Stimulated activated CD8-positive, alpha-beta memory T cell treated with anti-CD3 and anti-CD28 coated beads, Interleukin-15, amount 100 ng/mL, for 24 hours (primary cell): ENCODE data around the gene MAP3K3.
A peak's percentile ranks its signal among the peaks of the same experiment; 100 is the strongest.

Source experiments
- DNase-seq: peaks from one replicate; pipeline ENCODE4 v3.0.0-alpha.2; 2020; ENCODE audit warnings: low read depth

MAP3K3 gene

DNA sequence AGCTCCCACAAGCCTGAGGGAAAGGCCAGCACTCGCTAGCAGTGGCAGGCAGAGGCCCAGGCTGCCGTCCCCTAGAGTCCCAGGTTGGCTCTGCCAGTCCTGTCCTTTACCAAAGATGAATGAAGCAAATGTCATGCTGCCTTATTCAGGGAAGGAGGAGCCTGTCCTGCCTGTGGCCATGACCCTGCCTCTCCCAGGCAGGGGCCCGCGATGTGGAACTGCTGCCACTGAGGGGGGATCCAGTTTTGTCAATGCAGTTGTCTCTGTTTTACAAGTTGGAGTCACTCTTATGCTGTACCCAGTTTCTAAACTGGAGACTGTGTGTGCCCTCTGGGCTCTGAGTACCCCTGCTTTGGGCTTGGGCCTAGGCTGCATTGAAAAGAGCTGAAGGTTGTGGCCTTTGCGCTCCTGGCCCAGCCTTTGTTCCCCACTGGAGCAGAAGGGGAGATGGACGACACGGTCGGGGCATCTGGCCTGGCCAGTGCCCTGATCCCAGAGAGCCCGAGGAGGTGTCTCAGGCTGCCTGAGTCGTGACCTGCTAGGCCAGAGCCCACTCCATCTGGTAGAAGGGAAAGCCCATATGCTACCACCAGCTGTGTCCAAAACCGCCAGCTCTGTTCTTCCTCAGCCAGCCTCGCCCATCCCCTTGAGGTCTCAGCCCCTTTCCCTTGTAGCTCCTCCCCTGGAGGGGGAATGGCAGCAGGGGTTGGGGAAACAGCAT, 72.2 kb downstream of the MAP3K3 start:
- DNase-seq = no peak

DNA sequence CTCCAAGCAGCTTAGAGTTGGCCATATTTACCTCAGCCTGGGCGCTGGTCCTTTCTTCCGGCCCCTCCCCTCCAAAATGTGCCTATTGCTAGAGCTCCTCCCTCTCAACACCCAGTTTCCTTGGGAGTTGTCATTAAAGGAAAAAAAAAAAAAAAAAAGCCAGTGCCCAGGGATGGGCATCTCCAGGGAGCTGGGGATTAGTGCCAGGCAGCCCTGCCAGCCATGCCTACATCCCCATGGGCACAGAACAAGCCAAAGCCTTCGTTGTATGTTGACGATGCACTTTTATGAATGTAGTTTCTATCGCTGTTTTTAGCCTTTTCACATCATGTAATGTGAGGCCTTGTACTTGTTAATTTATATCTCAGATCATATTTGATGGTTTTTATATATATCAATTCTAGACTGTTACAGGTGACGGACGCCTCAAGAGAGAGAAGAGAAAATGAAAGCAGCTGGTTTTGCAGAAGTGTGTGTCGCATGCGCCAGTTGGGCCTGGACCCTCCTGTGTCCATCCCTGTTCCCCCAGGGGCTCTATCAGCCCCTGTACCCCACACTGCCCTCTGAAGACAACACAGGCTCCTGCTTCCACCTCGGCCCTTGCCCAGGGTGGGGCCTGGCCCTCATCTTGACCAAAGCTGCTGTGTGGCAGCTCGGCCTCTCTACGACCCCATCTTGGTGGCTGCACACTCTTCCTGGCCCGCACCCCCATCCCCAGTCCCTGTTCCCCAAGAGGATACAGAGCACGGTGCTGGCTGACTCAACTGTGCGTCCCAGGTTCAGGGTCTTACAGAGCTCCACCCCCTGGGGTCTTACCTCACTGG, 72.9 kb downstream of the MAP3K3 start:
- DNase-seq = no peak

DNA sequence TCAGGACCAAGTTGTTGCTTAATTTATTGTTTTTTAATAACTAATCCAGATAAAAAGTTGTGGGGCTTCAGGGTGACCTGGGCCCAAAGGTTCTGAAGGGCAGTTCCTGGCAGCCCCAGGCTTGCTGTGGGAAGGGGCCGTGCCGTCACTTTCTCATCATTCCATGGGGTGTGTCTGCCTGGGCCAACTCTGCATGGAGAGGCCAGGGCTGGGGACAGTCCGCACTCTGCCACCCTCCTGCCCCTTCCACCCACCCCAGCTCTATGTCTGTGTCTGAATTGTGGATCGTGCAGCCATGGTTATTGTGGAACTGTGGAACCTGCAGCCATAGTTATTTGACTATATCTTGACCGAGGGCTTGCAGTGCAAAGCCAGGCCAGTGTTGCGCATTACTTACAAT, 73.7 kb downstream of the MAP3K3 start:
- no peak for DNase-seq

- DNase-seq = no peak
These were observed 74.3 kb downstream of the MAP3K3 start for GRCh38 chr17:63696381-63696961.

DNA sequence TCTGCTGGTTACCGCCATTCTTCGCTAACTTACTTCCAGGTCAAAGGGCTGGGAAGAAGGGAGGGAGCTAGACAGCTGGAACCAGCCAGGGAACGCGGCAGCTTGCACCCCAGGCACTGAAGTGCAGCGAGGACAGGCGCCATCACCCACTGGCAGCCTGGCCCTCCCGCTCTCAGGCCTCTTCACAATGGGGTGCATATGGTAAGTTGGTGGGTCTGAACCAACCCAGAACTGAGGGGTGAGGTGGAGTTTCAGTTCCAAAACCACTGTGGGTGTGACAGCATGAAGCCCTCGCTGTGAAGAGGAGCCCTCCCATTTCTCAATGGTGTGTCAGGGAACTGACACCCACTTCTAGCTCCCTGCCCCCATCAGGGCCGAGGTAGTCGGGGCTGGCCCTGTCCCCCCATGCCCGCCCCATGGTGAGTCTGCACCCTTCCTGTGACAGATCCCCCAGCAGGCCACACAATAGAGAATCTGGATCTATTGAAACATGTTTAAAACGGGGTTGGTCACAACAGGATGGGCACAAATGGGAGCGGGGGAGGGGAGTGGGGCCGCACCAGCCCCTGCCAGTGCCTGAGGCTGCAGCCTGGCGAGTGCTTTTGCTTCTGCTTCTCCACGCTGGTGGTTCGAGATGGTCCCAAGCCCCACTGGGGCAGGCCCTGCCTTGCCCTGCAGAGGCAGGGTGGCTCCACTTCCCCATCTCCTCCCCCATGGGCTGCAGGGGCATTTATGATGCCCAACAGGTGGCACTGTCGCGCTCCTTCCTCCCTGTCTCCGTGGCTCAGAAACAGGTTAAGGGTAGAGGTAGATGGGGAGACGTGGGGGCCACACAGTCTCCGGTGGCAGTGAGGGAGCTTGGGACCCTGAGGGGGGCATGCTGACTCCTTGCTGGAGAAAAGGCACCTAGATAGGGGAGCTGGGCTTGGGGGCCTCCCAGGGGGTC, 75.4 kb downstream of the MAP3K3 start:
- peak; percentile 39 for DNase-seq

- no peak for DNase-seq
These were observed 76.2 kb downstream of the MAP3K3 start for GRCh38 chr17:63698381-63698885.

DNA sequence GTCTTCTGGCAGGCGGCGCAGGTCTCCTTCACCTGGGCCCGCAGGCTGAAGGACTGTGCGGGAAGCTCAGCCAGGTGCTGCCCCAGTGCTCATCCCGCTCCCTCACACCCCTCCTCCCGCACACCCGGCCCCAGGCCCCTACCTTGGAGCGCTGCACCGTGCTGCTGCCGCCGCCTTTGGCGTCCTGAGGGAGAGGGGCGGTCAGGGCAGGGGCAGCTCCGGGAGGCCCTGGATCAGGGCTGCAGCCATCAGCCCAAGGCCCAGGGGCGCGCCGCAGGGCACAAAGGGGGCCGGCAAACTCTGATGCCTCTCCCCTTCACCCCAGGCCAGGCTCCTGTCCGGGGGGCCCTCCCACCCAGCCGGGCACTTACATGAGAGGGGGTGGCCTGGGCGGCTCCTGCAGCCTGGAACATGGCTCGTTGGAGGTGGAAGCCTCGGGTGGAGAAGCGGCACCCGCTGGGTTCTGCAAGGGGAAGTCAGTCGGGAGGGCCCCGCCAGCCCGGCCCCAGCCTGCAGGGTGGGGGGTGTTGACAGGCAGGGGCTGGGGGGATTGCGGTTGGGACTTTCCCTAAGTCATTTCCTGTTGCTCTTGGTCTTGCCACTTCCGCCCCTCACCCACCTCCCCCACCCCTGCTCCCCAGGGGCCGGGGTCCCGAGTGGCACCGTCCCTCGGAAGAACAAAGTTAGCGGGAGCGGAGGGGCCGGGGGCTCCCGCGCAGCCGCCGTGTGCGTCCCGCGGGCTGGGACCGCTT, 76.8 kb downstream of the MAP3K3 start:
- DNase-seq = peak; percentile 58

DNA sequence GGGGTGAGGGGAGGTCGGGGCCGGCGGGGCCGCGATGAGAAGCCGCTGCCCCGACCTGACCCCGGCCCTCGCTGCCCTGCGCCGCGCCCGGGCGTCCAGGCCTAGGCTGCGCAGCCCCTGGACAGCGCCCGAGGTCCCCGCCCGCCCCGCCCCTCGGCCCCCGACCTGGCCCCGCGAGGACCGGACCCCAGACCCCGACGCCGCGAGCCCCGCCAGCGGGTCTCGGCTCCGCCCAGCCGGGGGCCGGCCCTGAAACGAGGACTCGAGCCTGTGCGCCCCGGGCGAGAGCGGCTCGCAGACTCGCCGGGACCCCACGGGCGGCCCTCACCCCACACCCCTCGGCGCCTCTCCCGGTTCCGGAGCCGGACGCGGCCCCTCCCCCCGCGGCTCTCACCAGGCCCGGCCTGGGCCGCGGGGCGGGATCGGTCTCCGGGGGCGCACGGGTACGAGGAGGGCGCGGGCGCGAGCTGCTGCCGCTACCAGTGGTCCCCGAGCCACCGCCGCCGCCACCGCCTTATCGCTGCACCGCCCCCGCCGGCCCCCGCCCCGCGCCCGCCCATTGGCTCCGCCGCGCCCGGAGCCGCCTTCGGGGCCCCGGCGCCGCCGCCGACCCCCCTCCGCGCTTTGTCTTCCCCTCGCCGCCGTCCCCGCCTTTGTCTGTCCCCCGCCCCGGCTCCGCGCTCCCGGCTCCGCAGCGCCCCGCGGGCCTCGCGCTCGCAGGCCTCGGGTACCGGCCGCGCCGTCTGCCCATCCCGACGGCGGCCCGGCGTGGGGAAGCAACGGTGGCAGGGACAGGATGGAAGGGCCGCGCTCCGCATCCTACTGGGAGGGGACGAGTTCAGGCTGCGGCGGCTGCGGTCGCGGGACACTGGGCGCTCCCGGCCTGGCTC, 77.7 kb downstream of the MAP3K3 start, which contains the start of gene LIMD2:
LIMD2 (minus strand) TSS at position 488 of the 890 bp plus-strand sequence. CDS start 827 bp downstream, outside the sequence.
- peak; percentile 71 for DNase-seq

DNA sequence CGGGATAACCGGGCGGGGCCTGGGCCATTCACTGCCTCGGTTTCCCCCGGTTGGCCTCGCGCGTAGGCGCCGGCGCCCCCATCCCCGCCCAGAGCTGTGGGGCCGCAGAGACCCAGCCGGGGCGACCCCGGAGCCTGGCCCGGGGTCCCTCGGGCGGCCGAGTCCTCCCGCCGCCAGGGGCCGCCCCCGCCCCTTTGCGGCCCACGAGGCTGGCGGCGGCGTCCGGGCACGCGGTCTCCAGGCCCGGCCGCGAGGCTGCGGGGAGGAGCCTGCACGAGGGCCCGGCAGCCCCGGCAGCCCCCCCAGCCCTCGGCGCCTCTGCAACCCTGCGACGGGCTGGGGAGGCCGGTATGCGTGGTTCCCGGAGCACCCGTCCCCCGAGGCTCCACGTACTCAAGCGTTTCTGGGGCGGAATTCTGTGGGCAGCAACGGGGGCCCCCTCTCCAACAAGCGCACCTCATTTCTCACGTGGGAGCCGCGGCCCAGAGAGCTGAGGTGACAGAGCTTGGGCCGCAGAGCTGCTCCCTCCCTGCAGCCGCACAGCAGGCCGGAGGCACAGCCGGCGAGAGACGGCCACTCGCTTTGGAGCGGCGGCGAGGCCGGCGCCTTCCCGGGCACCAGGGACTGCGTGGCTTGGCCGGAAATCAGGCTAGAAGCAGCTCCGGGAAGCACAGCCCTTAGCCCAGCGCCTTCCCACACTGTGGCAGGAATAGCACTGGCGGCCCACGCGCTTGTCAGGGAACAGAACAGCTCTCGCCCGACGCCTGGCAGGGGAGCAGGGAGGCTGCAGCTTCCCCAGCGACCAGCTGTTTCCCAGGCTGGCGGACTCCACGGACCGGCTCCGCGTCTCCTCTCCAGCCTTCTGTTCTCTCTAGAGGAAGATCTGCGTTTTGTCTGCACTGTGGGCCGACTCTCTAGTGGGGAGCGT, 78.6 kb downstream of the MAP3K3 start:
- peak; percentile 29 for DNase-seq

GRCh38 chr17:63701456-63701820, 79.2 kb downstream of the MAP3K3 start:
- no peak for DNase-seq

DNA sequence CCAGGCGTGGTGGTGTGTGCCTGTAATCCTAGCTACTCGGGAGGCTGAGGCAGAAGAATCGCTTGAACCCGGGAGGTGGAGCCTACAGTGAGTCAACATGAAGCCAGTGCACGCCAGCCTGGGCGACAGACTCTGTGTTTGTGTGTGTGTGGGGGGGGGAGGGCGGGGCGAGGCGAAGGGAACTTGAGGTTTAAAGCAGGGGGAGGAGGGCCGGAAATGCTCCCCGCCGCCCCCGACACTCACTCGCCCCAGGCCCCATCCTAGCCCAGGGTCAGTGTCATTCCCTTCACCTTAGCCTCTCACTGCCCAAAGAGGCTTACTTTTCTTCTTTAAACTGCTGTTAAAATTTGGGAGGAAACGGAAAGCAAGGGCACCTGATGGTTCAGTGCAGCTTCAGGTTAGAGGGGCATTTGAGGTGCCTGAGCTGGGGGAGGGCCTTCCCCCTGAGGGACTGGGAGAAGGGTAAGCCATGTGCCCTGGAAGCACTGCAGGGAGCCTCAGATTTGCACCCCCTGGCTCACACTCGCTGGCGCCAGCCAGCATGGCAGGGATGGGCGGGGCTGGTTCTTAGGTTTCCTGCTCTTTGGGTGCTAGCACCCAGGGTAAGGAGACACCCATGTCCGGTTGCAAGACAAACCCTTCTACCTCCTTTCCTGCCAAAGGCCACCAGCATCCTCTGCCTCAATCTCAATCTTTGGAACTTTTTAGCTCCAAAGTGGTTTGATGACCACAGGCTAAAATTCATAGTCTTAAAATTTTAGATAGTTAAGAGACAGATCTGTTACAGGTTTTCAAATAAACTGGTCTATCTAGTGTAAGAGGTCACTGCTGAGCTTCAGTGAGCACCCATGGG, 79.9 kb downstream of the MAP3K3 start:
- peak; percentile 31 for DNase-seq

DNA sequence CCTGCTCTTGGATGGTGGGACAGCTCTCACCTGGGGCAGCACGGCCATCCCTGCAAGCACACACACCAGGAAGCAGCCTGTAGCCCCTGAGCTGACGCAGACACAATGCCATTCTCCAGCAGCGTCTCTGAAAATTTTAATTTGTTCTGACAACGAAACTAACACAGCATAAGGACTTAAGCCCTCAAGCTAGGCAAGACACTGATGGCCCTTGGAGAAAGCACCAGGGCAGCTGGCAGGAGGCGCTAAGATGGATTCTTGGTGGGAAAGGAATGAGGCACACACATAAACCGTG, 80.5 kb downstream of the MAP3K3 start:
- no peak for DNase-seq

- no peak for DNase-seq
These were observed 80.8 kb downstream of the MAP3K3 start for GRCh38 chr17:63703029-63703428.

DNA sequence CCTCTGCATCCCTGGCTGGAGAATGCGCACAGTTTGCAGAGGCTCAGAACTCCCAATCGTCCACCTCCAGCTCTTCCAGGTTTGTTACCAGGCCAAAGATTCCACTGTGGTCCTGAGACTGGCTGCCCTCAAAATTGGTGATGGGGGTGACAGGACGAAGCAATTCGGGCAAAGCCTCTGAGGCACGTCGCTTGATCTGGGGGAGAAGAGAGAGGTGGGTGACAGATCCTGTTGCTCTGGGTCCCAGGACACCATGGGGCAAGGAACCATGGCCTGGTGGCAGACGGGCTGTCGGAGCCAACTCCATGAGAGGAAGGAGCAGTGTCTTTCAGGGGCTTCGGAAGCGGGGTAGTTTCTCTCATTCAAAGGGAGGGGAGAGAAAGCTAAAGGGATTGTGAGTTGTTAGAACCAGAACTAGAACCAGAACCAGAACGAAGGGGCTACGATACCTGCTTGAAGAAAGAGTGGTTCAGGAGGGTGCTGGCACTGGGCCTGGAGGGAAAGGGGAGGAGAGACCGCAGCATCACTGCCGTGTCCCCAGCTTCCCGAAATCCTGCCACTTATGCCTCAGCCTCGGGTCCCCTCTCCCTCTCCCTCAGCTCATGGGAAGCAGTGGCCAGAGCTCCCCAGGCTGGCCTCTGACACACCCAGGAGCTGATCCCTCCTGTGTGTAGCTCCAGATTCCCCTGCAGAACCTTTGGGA, 81.5 kb downstream of the MAP3K3 start:
- DNase-seq = no peak

DNA sequence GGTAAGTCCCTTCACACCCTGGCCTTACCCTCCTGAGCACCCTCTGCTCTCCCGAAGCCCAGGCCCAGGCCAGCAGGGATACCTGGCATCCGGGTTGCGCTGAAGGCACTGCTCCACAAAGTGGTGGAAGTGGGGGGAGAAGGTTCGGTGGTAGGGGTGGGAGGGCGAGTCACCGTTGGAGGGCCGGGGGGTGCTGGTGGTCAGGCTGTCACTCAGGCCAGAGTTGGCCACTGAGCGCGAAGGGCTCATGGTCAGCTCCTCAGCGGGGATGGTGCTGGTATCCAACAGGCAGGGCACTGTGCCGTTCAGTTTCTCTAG, 82.0 kb downstream of the MAP3K3 start:
- no peak for DNase-seq

- DNase-seq = no peak
These were observed 82.6 kb downstream of the MAP3K3 start for GRCh38 chr17:63704836-63705235.

DNA sequence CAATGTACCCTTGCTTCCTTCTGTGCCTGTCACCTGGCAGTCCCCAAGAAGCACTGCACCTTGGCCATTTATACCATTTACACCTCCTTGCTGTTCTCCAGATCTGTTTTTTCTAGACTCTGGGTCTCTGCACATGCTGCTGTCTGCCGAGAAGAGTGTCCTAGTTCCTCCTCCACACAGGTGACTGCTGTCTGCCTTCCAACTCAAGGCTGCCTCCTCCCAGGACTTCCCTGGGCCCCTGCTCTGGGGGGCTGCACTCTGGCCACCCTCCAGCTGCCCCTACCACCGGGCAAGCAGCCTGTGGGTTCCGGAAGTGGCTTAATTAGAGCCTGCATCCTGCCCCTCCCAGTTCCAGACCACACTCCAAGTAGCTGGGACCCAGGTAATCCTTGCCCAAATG, 83.4 kb downstream of the MAP3K3 start:
- no peak for DNase-seq
